NCI-H1105 (cell line): ENCODE data around the gene USF3.
"Not testable (repeated sequence)": the region's sequence is repeated elsewhere in the genome, so short reads cannot be mapped to it uniquely, and the experiment has no call there.

Source experiments
- DNase-seq: peaks from one replicate; lab custom pipeline; 2025; lab: John Stamatoyannopoulos, UW

The USF3 gene

DNA sequence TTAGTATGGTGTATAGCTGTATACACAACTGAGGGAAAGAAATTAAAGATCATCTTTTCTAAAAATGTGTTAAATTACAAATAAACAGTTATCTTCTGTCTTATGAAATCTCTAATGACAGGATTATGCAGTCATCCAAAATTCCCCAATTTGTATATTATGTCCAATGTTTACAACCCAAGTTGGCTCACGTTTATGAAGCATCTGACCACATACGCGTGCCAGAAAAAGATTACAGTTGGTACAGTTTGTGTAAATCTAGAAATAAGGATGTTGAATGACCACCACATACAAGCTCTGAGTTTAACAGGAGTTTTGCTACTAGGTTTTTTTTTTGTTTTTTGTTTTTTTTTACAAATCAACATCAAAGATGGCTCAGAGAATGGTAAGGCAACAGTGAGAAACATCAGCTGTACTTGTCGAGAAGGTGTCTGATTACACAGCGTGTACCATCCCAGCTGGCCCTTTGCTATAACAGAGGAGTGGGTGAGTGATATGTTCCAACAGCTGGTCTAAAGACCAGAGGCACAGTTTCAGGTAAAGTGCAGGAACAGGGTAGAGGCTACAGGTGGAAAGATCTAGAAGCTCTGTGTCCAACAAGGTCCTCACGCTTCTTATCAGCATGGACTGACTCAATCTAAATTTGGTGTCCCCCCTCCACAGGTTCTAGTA, 47.1 kb downstream of the USF3 start:
- no peak for DNase-seq

DNA sequence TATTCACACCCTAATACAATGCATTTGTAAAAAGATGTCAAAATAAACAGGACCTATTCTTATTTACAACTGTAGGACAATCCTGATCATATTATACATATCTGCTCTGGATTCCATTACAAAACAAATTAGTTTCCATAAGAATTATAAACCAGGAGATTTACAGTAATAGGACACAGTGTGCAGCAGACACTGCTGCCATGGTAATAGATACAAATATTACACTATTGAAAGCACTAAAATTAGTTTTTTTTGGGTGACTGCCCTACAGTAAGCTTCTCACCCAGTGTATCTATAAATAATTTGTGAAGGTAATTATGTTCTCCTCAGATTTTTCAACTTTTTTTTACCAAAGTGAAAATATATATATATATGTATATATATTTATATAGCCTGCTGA, 47.9 kb downstream of the USF3 start:
- DNase-seq, result no peak

DNA sequence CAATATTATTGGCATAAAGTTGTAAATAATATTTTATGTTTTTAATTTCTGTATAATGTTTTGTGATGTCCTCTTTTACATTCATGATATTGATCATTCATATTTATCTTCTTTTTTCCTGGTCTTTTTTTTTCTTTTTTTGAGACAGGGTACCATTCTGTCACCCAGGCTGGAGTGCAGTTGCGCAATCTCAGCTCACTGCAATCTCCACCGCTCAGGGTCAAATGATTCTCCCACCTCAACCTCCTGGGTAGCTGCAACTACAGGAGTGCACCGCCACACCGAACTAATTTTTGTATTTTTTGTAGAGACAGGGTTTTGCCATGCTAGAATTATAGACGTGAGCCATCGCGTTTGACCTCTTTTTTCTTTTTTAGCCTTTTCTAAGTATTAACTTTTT, 52.9 kb downstream of the USF3 start:
- no peak for DNase-seq

DNA sequence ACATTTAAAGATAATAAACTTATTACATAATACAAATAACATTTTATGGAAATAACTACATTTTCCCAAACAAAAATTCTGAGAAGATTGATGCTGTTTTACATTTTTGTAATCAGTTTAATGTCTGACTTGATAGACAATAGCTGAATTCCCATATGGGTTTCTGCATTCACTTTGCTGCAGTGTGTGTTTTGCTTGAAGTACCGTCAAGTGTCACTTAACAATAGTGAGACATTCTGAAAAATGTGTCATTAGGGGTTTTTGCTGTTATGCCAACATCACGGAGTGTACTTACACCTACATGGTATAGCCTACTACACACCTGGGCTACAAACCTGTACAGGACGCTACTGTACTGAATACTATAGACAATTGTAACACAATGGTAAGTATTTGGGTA, 57.5 kb downstream of the USF3 start:
- DNase-seq, result no peak

DNA sequence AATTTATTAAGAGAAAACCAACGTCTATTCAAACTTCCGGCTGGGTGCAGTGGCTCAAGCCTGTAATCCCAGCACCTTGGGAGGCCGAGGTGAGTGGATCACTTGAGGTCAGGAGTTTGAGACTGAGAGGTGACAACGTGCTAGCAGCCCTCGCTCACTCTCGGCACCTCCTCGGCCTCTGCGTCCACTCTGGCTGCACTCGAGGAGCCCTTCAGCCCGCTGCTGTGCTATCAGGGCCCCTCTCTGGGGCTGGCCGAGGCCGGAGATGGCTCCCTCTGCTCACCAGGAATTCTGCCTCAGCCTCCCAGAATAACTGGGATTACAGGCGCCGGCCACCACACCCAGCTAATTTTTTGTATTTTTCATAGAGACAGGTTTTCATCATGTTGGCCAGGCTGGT, 58.7 kb downstream of the USF3 start:
- no peak for DNase-seq

DNA sequence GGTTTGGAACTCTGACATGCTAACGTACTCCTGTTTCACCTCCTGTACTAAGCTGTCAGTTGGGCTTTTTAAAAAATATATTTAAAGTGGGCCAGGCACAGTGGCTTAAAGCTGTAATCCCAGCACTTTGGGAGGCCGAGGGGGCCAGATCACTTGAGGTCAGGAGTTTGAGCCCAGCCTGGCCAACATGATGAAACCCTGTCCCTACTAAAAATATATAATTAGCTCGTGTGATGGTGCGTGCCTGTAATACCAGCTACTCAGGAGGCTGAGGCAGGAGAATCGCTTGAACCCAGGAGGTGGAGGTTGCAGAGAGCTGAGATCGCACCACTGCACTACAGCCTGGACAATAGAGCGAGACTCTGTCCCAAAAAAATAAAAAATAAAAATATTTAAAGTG, 60.4 kb downstream of the USF3 start:
- DNase-seq, result not testable (repeated sequence)

DNA sequence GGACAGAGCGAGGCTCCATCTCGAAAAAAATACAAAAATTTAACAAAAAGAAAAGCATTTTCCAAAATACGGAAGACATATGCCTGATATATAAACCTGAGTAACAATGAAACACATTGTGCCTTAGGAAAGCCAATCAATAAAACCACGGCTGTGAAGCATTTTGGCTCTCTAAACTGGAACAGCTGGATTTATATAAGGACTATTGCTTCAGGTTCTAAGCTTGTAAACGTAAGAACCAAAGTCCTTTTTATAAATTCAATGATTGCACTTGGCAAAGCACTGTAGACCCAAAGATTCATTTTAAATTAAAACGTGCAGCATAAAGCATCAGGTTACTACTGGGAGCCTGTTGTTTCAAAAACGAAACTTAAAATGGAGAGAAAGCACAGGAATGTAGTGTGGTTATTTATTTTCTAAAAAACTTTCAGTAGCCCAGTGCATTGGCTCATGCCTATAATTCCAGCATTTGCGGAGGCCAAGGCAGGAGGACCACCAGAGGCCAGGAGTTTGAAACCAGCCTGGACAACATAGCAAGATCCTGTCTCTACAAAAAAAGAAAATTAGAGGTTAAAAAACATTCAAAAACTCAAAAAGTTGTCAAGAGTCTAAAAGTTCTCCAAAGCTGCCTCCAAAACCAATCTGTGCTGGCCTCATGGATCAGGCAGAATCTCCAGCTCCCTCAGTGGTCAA, 61.5 kb downstream of the USF3 start:
- DNase-seq, result no peak

DNA sequence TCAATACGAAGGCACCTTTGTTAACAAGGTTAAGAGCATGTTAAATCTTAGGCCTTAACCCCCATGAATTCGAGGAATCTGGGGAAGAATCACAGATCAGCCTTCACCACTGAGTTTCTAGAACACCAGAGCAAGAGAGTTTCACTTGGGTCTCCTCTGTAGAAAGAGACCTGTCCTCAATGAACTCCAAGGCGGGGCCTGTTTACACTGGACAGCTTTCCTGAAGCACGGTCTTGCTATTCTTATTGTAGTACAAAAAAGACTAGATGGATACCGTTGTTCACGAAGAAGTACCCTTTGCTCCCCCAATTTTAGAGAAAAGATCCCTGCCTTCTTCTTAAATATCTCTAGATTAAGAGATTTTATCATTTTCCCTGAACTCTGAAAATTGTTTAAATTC, 64.9 kb downstream of the USF3 start:
- DNase-seq, result no peak

DNA sequence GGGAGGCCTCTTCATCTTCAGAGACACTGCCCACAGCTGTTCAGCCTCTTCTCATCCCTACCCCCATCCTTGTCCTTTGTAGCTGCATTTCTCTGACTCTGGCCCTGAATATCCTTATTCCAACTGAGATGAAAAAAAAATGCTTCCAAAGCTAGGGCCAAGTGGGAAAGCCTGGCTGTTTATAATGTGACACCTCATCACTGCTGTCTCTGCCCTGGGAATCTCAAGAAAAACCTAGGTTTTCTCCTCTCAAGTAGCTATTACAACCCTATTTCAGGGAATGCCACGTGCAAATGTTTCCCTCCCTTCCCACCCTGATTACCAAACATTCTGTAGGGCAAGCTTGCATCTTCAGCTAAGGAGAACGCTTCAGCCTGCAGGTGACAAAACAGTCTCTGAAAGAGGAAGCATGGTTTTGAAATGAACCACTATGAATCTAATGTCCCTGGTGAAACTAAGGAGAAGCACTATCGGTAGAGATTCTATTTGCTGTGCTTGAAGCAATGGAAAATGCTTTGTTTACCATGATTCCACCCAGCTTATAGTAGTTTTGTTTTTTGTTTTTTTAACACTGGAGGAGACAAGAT, 65.4 kb downstream of the USF3 start:
- no peak for DNase-seq

DNA sequence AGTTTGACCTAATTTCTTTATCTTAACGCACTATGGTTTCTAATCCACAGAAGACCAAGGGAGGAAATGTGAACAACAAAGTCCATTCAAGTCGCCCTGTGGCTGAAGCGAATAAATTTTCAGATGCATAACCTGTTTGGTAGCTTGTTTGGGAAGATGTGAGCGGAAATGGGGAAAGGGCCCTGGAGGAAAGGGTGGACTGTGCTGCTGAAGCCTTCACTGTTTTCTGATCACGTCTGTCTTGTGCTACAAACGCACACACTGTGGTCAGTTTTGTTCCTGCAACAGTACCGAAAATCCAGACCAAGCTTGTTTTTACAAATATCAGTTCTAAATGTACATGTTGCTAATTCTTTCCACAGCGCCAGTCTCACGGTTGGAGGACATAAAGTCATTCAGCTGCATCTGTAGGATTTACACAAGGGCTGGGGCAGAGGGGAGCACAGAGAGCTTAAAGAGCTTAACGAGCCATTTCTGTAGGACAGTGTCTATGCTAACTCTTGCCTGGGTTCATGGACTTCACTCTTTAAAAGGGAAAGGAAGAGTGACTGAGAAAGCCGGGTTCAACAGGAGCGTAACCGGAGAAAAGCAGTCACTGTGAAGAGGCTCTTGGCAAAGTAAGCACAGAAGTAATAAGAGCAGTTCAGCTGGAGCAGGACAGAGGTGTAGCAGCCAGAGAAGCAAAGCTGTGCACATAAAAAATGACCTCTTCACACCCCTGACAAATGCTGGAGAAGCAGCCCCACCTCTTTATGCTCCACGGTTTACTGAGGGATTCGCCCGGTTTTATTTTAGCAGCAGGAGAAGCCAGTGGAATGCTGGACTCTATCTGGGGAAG, 66.6 kb downstream of the USF3 start:
- DNase-seq, result no peak

DNA sequence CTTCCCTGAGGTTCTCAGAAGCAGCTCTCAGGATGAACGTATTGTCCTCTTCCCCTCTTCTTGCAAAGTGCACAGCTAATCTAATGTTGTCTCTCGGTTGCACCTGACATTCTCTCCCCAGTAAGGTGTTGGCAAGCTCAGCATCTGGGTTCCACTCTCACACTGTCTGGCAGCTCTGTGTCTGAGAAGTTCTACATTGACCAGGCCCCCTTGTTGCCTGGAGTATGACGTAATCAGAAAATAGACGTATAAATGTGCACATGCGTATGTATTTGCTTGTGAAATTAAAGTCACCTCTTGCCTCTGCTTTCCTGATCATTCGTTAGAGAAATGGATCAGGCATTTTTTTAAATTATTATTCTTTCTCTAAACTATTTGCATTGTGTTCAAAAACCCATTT, 67.7 kb downstream of the USF3 start:
- DNase-seq, result no peak

DNA sequence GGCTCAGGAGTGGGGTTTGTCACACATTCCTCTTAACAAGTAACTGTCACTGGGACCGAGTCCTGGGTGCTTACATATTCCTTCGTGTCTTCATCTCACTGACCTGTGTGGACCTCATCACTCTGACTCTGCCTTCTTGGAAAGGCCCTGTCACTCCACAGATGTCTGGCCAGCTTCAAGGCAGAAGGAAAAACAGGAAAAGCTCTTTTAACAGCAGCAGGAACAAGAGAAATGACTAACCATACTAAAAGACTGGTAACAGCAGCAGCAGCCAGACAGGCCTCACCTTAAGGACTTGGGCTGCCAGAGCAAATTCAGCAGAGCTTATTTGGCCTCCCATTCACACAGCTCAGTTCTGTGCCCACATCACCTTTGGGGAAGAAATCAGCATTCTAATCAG, 68.1 kb downstream of the USF3 start:
- DNase-seq, result no peak

DNA sequence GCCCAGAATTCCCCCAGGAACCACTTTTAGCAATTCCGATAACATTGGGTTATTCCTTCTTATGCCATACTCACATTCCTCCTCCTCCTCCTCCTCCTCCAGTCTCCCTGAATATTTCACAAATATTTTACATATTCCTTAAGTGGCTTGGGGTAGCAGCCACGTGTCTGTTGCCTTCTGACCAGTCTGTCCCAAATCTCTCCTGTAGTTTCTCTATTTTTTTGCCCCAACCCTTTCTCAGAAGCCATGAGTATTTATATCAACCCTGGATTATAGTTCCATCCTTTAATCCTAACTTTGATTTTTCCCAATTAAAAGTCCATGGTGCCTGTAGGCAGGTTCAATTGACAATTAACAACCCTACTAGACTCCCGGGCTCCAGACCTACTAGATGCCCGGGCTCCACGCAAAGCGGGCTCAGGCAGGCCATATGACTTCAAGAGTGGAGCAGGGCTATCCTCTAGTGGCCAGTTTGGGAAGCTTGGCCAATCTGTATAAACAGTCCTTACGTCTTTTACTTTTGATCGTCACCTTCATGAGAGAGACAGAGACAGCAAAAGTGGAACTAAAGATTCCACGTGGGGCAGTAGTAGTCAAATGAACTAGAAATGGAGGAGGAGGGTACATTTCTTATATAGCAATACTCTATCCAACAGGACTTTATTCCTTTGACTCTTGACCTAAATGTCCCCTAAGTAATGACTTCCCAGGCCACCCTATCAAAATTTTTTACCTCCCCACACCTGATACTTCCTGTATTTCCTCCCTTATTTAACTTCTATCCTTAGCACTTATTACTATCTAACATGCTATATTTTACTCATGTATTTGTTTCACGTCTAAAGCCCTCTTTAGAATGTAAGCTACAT, 69.7 kb downstream of the USF3 start:
- DNase-seq, result peak; percentile 18

DNA sequence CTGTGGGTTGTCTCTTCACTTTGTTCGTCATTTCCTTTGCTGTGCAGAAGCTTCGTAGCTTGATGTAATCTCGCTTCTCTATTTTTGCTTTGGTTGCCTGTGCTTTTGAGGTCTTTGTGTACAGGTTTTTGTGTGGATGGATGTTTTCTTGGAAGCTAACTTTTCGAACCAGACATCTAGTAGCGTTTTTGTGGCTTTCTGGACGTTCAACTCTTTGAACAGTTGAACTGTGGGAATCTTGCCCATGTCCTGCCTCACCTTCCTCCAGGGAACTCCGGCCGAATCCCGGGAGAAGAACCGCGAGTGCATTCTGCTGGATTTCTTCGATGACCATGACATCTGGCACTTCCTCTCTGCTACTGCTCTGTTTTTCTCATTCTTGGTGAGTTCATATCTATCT, 70.6 kb downstream of the USF3 start:
- DNase-seq, result no peak

DNA sequence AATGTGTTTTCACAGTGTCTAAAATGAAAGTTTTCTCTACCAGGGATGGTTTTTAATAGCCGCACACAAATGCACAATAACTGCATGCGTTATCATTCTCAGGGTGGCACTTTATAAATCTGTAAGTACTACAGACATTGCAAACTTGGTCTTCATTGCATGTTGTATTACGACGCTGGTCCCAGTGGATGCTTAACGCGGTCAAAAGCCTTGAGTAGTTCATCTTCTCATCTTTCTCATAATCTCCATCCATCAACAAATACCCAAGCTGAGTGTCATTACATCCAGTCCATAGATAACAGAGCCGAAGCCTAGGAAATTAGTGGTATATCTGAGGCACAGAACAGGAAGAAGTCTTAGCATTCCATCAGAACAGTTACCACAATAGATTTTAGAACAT, 72.6 kb downstream of the USF3 start:
- DNase-seq, result no peak

DNA sequence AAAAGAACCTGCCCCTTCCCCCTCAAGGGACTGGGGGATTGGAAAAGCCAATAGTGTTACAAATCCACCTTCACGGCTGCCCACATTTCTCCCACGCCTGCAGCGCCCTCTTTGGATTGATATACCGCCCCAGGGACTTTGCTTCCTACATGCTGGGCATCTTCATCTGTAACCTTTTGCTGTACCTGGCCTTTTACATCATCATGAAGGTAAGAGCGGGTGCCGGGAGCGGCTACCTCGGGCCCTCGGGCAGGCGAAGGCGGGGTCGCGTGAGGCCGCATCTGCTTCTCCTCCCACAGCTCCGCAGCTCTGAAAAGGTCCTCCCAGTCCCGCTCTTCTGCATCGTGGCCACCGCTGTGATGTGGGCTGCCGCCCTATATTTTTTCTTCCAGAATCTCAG, 73.1 kb downstream of the USF3 start:
- no peak for DNase-seq

DNA sequence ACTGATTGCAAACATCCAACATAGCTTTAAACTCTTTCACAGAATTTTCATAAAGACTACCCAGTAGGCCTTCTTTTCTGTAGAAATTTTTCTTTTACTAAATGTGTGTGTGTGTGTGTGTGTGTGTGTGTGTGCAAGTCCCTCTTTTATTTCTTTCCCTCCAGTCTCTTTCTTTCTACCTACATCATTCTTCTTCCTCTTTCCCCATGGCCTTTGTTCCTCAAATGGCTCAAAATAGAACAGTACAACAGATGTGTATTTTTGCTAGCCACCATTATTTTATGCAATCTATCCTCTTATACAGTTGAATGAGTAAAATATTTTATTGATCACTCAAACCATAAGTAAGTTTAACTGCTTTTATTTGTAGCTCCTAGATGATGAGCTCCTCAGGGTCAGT, 76.4 kb downstream of the USF3 start:
- no peak for DNase-seq

DNA sequence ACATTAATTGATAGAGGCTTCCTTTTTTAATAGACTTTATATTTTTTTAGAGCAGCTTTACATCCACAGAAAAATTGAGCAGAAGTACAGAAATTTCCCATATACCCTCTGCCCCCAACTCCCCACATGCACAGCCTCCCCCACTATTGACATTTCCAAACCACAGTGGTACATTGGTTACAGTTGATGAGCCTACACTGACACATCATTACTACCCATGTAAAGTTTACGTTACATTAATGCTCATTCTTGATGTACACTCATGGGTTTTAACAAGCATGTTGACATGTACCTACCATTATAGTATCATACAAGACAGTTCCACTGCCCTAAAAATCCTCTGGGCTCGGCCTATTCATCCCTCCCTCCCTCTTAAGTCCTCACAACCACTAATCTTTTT, 78.7 kb downstream of the USF3 start:
- no peak for DNase-seq

DNA sequence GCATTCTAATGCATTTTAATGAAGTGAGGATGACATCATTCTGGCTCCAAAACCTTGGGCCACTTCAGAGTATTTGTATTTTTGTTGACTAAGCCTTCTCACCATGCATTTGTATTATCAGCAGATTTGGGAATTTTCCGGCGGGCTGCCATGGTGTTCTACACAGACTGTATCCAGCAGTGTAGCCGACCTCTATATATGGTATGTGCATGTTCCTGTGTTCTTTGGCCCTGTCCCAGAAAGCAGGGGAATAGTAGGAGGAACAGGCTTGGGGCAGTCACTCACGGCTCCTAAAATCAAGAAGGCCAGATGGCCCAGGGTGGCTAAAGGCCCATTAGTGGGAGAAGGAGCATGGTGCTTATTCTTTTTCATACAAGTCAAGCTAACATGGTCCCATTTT, 80.5 kb downstream of the USF3 start:
- no peak for DNase-seq

DNA sequence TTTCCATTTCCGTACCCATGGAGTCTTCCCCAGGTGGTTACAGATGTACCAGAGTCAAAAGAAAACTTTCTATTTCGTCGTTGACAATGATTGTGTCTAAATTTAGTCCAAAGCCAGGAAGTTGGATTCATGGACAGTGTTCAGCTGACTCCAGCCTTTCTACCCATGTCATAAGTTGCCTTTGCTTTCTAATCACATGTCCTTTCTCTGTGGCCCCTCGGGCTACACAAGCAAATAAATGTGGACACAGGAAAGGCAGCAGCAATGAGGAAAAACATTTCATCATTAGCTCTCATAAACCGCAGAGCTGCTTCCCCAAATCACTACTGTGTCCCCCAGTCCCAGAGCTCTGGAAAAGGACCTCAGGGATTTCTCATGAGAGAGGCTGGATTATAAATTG, 82.0 kb downstream of the USF3 start:
- DNase-seq, result no peak

DNA sequence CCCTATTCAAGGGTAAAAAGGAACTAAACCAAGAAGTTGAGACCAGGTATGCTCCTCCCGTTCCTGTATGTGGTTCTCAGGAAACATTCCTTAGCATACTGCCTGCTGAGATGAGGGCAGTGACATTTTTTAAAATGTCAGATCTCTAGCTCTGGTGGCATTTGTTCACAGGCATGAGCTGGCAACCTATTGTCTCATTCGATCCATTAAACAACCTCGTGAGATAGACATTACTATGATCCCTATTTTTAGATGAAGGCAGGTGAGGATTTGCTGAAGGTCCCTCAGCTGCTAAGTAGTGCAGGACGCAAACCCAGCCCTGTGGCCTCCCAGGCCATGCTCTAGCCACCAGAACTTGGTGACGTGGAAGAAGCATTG, 89.2 kb downstream of the USF3 start:
- DNase-seq, result no peak
